Heart left ventricle (tissue), 13 donors: Measurements from ENCODE around the gene RECK.

ENCODE experiments used
- POLR2A ChIP-seq, 2 donors: fragments of 450-650 bp; IDR thresholded peaks; one replicate each; pipeline ENCODE4 v1.6.1; 2017; ENCODE audit warnings: antibody characterized with exemption in 2 of 2, mild to moderate bottlenecking in 2 of 2, moderate library complexity in 2 of 2
- TF ChIP-seq, protein P1 (sequence below), 12 donors: fragments of 200-600 bp; sonication (generic) in 4 of 12; IDR thresholded peaks; one replicate each; pipeline versions ENCODE4 v1.5.0 to v1.8.0; 2018 to 2022; ENCODE audit warnings: antibody characterized with exemption in 12 of 12, mild to moderate bottlenecking in 5 of 12
- donor health status: ischemic (EF 13 %, LVEDD 7.1; RV severe dilation, severe dysfunction).
- donor health status: DM: no; HTN: yes; CAD: no.
- donor health status: DM: no; HTN: no; CAD: no.
- donor health status: ischemic (EF 25% LVEDD 6.9; RV normal size, moderate dysfunction).
- donor health status: ischemic (EF 25% LVEDD 5.7; RV mildly dilated, moderate dysfunction).
- donor health status: ischemic (EF 35%, LVEDD 5.7; RV mildly dilated, moderate dysfunction).
- donor health status: nonischemic (EF 11% LVEDD 7.7; RV severe dilation, severe dysfunction).
- donor health status: DM: yes; HTN: yes; CAD: no.
- donor health status: PGD.
- donor health status: ischemic (EF 29% LVEDD 5.4; RV normal size, mild dysfunction).
- donor health status: nonischemic (EF 23%, LVEDD 6.1; RV moderate dilation, normal function).

DNA sequence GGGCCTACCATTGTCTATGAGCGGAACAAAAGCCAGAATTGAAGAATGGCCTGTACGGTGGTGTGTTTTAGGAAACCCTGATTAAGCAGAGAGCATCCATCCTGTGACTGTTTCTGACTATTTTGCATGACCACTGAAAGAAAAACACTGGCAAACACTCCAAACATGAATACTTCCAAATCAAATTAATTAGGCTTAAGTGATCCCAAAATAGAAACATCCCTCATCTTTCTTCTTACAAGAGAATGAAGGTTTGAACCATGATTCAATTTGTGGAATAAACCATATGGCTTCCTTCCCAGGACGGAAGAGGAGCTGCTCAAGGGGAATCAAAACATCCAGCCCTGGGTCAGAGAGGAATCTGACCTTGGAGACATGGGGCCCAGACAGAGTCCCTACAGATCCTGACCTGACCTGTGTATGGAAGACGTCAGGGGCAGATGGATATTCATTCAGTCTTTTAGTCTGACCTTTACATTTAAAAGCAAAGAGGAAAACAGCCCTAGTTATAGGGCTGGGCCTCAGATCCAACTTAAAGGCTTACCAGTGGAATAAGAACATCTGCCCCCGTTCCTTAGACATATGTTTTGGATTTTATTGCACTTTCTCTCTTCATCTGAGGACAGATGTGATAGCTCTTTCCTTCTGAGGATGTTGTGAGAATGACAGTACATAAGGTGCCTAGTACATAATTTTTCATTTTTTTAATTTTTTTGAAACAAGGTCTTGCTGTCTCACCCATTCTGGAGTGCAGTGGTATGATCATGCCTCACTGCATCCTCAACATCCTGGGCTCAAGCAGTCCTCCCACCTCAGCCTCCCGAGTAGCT lies 17.6 kb upstream of the RECK start:
- TF ChIP-seq, protein P1, sequence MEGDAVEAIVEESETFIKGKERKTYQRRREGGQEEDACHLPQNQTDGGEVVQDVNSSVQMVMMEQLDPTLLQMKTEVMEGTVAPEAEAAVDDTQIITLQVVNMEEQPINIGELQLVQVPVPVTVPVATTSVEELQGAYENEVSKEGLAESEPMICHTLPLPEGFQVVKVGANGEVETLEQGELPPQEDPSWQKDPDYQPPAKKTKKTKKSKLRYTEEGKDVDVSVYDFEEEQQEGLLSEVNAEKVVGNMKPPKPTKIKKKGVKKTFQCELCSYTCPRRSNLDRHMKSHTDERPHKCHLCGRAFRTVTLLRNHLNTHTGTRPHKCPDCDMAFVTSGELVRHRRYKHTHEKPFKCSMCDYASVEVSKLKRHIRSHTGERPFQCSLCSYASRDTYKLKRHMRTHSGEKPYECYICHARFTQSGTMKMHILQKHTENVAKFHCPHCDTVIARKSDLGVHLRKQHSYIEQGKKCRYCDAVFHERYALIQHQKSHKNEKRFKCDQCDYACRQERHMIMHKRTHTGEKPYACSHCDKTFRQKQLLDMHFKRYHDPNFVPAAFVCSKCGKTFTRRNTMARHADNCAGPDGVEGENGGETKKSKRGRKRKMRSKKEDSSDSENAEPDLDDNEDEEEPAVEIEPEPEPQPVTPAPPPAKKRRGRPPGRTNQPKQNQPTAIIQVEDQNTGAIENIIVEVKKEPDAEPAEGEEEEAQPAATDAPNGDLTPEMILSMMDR (IDR thresholded peaks at IDR 0.05), result no peak
- TF ChIP-seq POLR2A (IDR thresholded peaks at IDR 0.05), result no peak
